Measurements from ENCODE around the gene EPS8L2. TPM values are rescaled to one million over a fixed set of nuclear protein-coding genes. Genes with fewer than 3 reads are reported as not detected.

EPS8L2 gene
- total RNA-seq, 1 donor from 2014 or later, result 129 TPM

GRCh38 chr11:766106-766935, 60.3 kb downstream of the EPS8L2 start:
- Histone ChIP-seq H4K20me1 (ENCODE audit: insufficient read depth, low read length) (peaks cover 71% of the 10 kb centered on the region), H3K4me2 (ENCODE audit: low read length) (no peak overlapping the region), H2AFZ (ENCODE audit: low read depth, low read length) (no peak overlapping the region), H3K27ac (ENCODE audit: low read depth, low read length) (no peak overlapping the region), H3K4me1 (ENCODE audit: insufficient read depth, low read length) (peaks cover 7% of the 10 kb centered on the region), H3K9ac (ENCODE audit: low read length) (no peak overlapping the region), H3K4me3 (ENCODE audit: insufficient read depth, low read depth, low read length) (no peak overlapping the region), H3K79me2 (ENCODE audit: insufficient read depth, low read length) (peaks cover 14% of the 10 kb centered on the region), H3K9me3 (ENCODE audit: insufficient read depth, low read depth, low read length) (no peaks in the 10 kb centered on the region), H3K27me3 (ENCODE audit: insufficient read depth, low read length) (no peaks in the 10 kb centered on the region), H3K36me3 (ENCODE audit: insufficient read depth, low read length) (peaks cover 14% of the 10 kb centered on the region)
- TF ChIP-seq EZH2 (IDR thresholded peaks at IDR 0.05; ENCODE audit: insufficient read depth, low read length), result no peak
- TF ChIP-seq CTCF (IDR thresholded peaks at IDR 0.05; ENCODE audit: insufficient read depth, low read depth, low read length), result no peak
- peaks cover 8% of the 10 kb centered on the region for H3K4me1 Mint-ChIP-seq (ENCODE audit: low read depth, unreplicated experiment)
- no peaks in the 10 kb centered on the region for H3K27me3 Mint-ChIP-seq (ENCODE audit: low read depth, unreplicated experiment)
- no peak for DNase-seq (ENCODE audit: low read depth)
- H3K36me3 Mint-ChIP-seq (ENCODE audit: low read depth, unreplicated experiment), result peaks cover 4% of the 10 kb centered on the region
- no peak for FAIRE-seq
- H3K4me3 Mint-ChIP-seq (ENCODE audit: unreplicated experiment), result no peak overlapping the region
- H3K9me3 Mint-ChIP-seq (ENCODE audit: unreplicated experiment), result no peaks in the 10 kb centered on the region
- peak overlapping the region; percentile 36 for H3K27ac Mint-ChIP-seq (ENCODE audit: unreplicated experiment)

DNA sequence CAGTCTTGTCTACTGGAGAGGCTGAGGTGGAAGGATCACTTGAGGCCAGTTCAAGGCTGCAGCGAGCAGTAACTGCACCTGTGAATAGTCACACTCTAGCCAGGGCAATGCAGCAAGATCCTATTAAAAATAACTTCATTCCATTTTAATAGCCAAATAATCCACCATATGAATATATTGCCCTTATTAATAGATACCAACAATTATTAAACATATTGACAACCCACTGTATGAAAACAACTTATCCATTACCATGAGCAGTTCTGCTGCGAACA, 60.8 kb downstream of the EPS8L2 start:
- no peak for FAIRE-seq
- Mint-ChIP-seq H3K27me3 (ENCODE audit: low read depth, unreplicated experiment) (no peaks in the 10 kb centered on the region), H3K4me1 (ENCODE audit: low read depth, unreplicated experiment) (peaks cover 8% of the 10 kb centered on the region), H3K9me3 (ENCODE audit: unreplicated experiment) (no peaks in the 10 kb centered on the region), H3K36me3 (ENCODE audit: low read depth, unreplicated experiment) (peaks cover 4% of the 10 kb centered on the region), H3K27ac (ENCODE audit: unreplicated experiment) (peak overlapping the region; percentile 36), H3K4me3 (ENCODE audit: unreplicated experiment) (no peak overlapping the region)
- no peaks in the 10 kb centered on the region for H3K9me3 ChIP-seq (ENCODE audit: insufficient read depth, low read depth, low read length)
- peaks cover 14% of the 10 kb centered on the region for H3K36me3 ChIP-seq (ENCODE audit: insufficient read depth, low read length)
- no peak for DNase-seq (ENCODE audit: low read depth)
- no peak overlapping the region for H2AFZ ChIP-seq (ENCODE audit: low read depth, low read length)
- TF ChIP-seq CTCF (IDR thresholded peaks at IDR 0.05; ENCODE audit: insufficient read depth, low read depth, low read length), result no peak
- TF ChIP-seq EZH2 (IDR thresholded peaks at IDR 0.05; ENCODE audit: insufficient read depth, low read length), result no peak
- H3K27ac ChIP-seq (ENCODE audit: low read depth, low read length), result no peak overlapping the region
- H4K20me1 ChIP-seq (ENCODE audit: insufficient read depth, low read length), result peaks cover 72% of the 10 kb centered on the region
- H3K4me3 ChIP-seq (ENCODE audit: insufficient read depth, low read depth, low read length), result no peak overlapping the region
- H3K4me2 ChIP-seq (ENCODE audit: low read length), result no peak overlapping the region
- peaks cover 7% of the 10 kb centered on the region for H3K4me1 ChIP-seq (ENCODE audit: insufficient read depth, low read length)
- H3K79me2 ChIP-seq (ENCODE audit: insufficient read depth, low read length), result peaks cover 18% of the 10 kb centered on the region
- H3K27me3 ChIP-seq (ENCODE audit: insufficient read depth, low read length), result no peaks in the 10 kb centered on the region
- no peak overlapping the region for H3K9ac ChIP-seq (ENCODE audit: low read length)

GRCh38 chr11:767238-767637, 61.2 kb downstream of the EPS8L2 start:
- Histone ChIP-seq H2AFZ (ENCODE audit: low read depth, low read length) (no peak overlapping the region), H3K79me2 (ENCODE audit: insufficient read depth, low read length) (peaks cover 21% of the 10 kb centered on the region), H3K27me3 (ENCODE audit: insufficient read depth, low read length) (no peaks in the 10 kb centered on the region), H4K20me1 (ENCODE audit: insufficient read depth, low read length) (peaks cover 73% of the 10 kb centered on the region), H3K9ac (ENCODE audit: low read length) (no peak overlapping the region), H3K4me1 (ENCODE audit: insufficient read depth, low read length) (peaks cover 7% of the 10 kb centered on the region), H3K27ac (ENCODE audit: low read depth, low read length) (no peak overlapping the region), H3K9me3 (ENCODE audit: insufficient read depth, low read depth, low read length) (no peaks in the 10 kb centered on the region), H3K4me3 (ENCODE audit: insufficient read depth, low read depth, low read length) (no peak overlapping the region), H3K4me2 (ENCODE audit: low read length) (no peak overlapping the region), H3K36me3 (ENCODE audit: insufficient read depth, low read length) (peaks cover 14% of the 10 kb centered on the region)
- Mint-ChIP-seq H3K4me1 (ENCODE audit: low read depth, unreplicated experiment) (peaks cover 8% of the 10 kb centered on the region), H3K9me3 (ENCODE audit: unreplicated experiment) (no peaks in the 10 kb centered on the region), H3K36me3 (ENCODE audit: low read depth, unreplicated experiment) (peaks cover 4% of the 10 kb centered on the region), H3K4me3 (ENCODE audit: unreplicated experiment) (no peak overlapping the region), H3K27ac (ENCODE audit: unreplicated experiment) (no peak overlapping the region), H3K27me3 (ENCODE audit: low read depth, unreplicated experiment) (no peaks in the 10 kb centered on the region)
- TF ChIP-seq EZH2 (IDR thresholded peaks at IDR 0.05; ENCODE audit: insufficient read depth, low read length), result no peak
- TF ChIP-seq CTCF (IDR thresholded peaks at IDR 0.05; ENCODE audit: insufficient read depth, low read depth, low read length), result no peak
- DNase-seq (ENCODE audit: low read depth) (no peak), FAIRE-seq (no peak)

All from astrocyte (in vitro differentiated cells and primary cell).